ENCODE results near the gene FNDC3B. TPM values are rescaled to one million over a fixed set of nuclear protein-coding genes. Genes with fewer than 3 reads are reported as not detected.

FNDC3B gene
- total and polyA plus RNA-seq, 2 donors from 2014 or later = 11.8 to 185 TPM

GRCh38 chr3:172448661-172449465 lies 409.5 kb downstream of the FNDC3B start:
- H3K4me1 ChIP-seq (ENCODE audit: control insufficient read depth in 2 of 3, insufficient read depth in 2 of 3, low read depth in 1 of 3, low read length in 3 of 3) = peaks cover 0 to 14% (median 0%) of the 10 kb centered on the region in 3 donors
- no peak overlapping the region for H3K9ac ChIP-seq (ENCODE audit: low read length in 3 of 3)
- no peak for TF ChIP-seq CTCF (IDR thresholded peaks at IDR 0.05; ENCODE audit: borderline replicate concordance, extremely low read depth, insufficient read depth)
- H3K9me3 ChIP-seq (ENCODE audit: control insufficient read depth in 2 of 3, insufficient read depth in 1 of 3, low read length in 3 of 3) = no peaks in the 10 kb centered on the region
- no peak overlapping the region for H3K27ac ChIP-seq (ENCODE audit: low read depth in 2 of 2, low read length in 2 of 2)
- peaks cover 34% of the 10 kb centered on the region for H3K27me3 ChIP-seq (ENCODE audit: control insufficient read depth, insufficient read depth, low read length)
- peak in 1 of 5 donors; percentile 49 for DNase-seq
- H3K36me3 ChIP-seq (ENCODE audit: control insufficient read depth in 2 of 3, insufficient read depth in 3 of 3, low read length in 3 of 3) = no peaks in the 10 kb centered on the region
- no peak overlapping the region for H3K4me3 ChIP-seq (ENCODE audit: low read length in 3 of 3)
- intact Hi-C loops (cut with DNase I) = no loop called here
- FAIRE-seq = no peak

GRCh38 chr3:172449466-172450149 lies 410.2 kb downstream of the FNDC3B start:
- Histone ChIP-seq H3K4me1 (ENCODE audit: control insufficient read depth in 2 of 3, insufficient read depth in 2 of 3, low read depth in 1 of 3, low read length in 3 of 3) (peaks cover 0 to 14% (median 0%) of the 10 kb centered on the region in 3 donors), H3K4me3 (ENCODE audit: low read length in 3 of 3) (no peak overlapping the region), H3K9me3 (ENCODE audit: control insufficient read depth in 2 of 3, insufficient read depth in 1 of 3, low read length in 3 of 3) (no peaks in the 10 kb centered on the region), H3K9ac (ENCODE audit: low read length in 3 of 3) (no peak overlapping the region), H3K27me3 (ENCODE audit: control insufficient read depth, insufficient read depth, low read length) (peaks cover 34% of the 10 kb centered on the region), H3K27ac (ENCODE audit: low read depth in 2 of 2, low read length in 2 of 2) (no peak overlapping the region), H3K36me3 (ENCODE audit: control insufficient read depth in 2 of 3, insufficient read depth in 3 of 3, low read length in 3 of 3) (no peaks in the 10 kb centered on the region)
- TF ChIP-seq CTCF (IDR thresholded peaks at IDR 0.05; ENCODE audit: borderline replicate concordance, extremely low read depth, insufficient read depth) = no peak
- FAIRE-seq = no peak
- peak; percentile 57 to 83 (median 77) for DNase-seq
- intact Hi-C loops (cut with DNase I) = no loop called here

Other genes with a start within 250 kb of the FNDC3B start
- gene PLD1, start 229.1 kb upstream of the FNDC3B start, total RNA-seq = 24.3 TPM
- gene PLD1, start 229.1 kb upstream of the FNDC3B start, polyA plus RNA-seq (ENCODE audit: insufficient read depth, low read depth, low replicate concordance) = 11.2 TPM
- not detected for gene TMEM212, start 196.2 kb upstream of the FNDC3B start, total RNA-seq
- not detected for gene TMEM212, start 196.2 kb upstream of the FNDC3B start, polyA plus RNA-seq (ENCODE audit: insufficient read depth, low read depth, low replicate concordance)